Measurements from ENCODE around the gene CEBPA. TPM values are rescaled to one million over a fixed set of nuclear protein-coding genes. Genes with fewer than 3 reads are reported as not detected.
"Not testable (repeated sequence)": the region's sequence is repeated elsewhere in the genome, so short reads cannot be mapped to it uniquely, and the experiment has no call there.

Gene CEBPA
- total and polyA plus RNA-seq, 12 donors = 0.60 to 29.9 (median 8.4) TPM

GRCh38 chr19:33324628-33325027, 22.3 kb upstream of the CEBPA start:
- H3K9me3 ChIP-seq (replicated peaks in 1 of 3) = peaks cover 0 to 3% (median 0%) of the 10 kb centered on the region in 3 donors
- no peak overlapping the region for H3K4me3 ChIP-seq
- 61 to 85% (median 76%) methylated on average over 3 of the region's 3 CpGs for WGBS, 4 donors
- H3K27ac ChIP-seq = no peak overlapping the region
- no peaks in the 10 kb centered on the region for H3K27me3 ChIP-seq
- DNase-seq = no peak
- intact Hi-C loops (cut with DNase I) = no loop called here
- no peaks in the 10 kb centered on the region for H3K4me1 ChIP-seq (replicated peaks in 1 of 2)
- H3K36me3 ChIP-seq (replicated peaks in 1 of 2) = no peaks in the 10 kb centered on the region
- TF ChIP-seq POLR2A (IDR thresholded peaks at IDR 0.05) (no peak), CTCF (IDR thresholded peaks at IDR 0.05) (no peak)

- Histone ChIP-seq H3K36me3 (replicated peaks in 1 of 2) (no peaks in the 10 kb centered on the region), H3K9me3 (replicated peaks in 1 of 3) (peaks cover 0 to 3% (median 0%) of the 10 kb centered on the region in 3 donors), H3K27me3 (no peaks in the 10 kb centered on the region), H3K27ac (no peak overlapping the region), H3K4me1 (replicated peaks in 1 of 2) (no peaks in the 10 kb centered on the region), H3K4me3 (no peak overlapping the region)
- no peak for TF ChIP-seq POLR2A (IDR thresholded peaks at IDR 0.05)
- no peak for DNase-seq
- 79 to 82% (median 81%) methylated on average over 6 of the region's 6 CpGs for WGBS, 4 donors
- intact Hi-C loops (cut with DNase I) = no loop called here
These were observed 20.9 kb upstream of the CEBPA start for GRCh38 chr19:33323093-33323820.

- Histone ChIP-seq H3K27ac (no peak overlapping the region), H3K4me3 (no peak overlapping the region), H3K9me3 (replicated peaks in 1 of 3) (no peaks in the 10 kb centered on the region), H3K36me3 (replicated peaks in 1 of 2) (no peaks in the 10 kb centered on the region), H3K4me1 (replicated peaks in 1 of 2) (no peaks in the 10 kb centered on the region), H3K27me3 (no peaks in the 10 kb centered on the region)
- TF ChIP-seq POLR2A (IDR thresholded peaks at IDR 0.05) (no peak), CTCF (IDR thresholded peaks at IDR 0.05) (no peak)
- intact Hi-C loops (cut with DNase I) = no loop called here
- no peak for DNase-seq
- WGBS, 4 donors = 79 to 93% (median 81%) methylated on average over 1 of the region's 1 CpG
These were observed 18.3 kb upstream of the CEBPA start for GRCh38 chr19:33320636-33321035.

- intact Hi-C loops (cut with DNase I); H3K4me3 ChIP-seq; H3K4me1 ChIP-seq (replicated peaks in 1 of 2); H3K27ac ChIP-seq; H3K36me3 ChIP-seq (replicated peaks in 1 of 2); H3K27me3 ChIP-seq; H3K9me3 ChIP-seq (replicated peaks in 1 of 3); DNase-seq: not testable (repeated sequence)
- WGBS, 4 donors = 75 to 100% (median 87%) methylated on average over 3 to 4 of the region's 4 CpGs
These were observed 15.7 kb upstream of the CEBPA start for GRCh38 chr19:33317991-33318390.

GRCh38 chr19:33317517-33317916, 15.2 kb upstream of the CEBPA start:
- TF ChIP-seq CTCF (IDR thresholded peaks at IDR 0.05) (no peak), POLR2A (IDR thresholded peaks at IDR 0.05) (no peak)
- WGBS, 4 donors = 87 to 95% (median 92%) methylated on average over 5 of the region's 5 CpGs
- H3K4me3 ChIP-seq = no peak overlapping the region
- H3K4me1 ChIP-seq (replicated peaks in 1 of 2) = no peaks in the 10 kb centered on the region
- intact Hi-C loops (cut with DNase I) = no loop called here
- H3K36me3 ChIP-seq (replicated peaks in 1 of 2) = no peaks in the 10 kb centered on the region
- H3K9me3 ChIP-seq (replicated peaks in 1 of 3) = no peaks in the 10 kb centered on the region
- H3K27ac ChIP-seq = no peak overlapping the region
- DNase-seq = no peak
- no peaks in the 10 kb centered on the region for H3K27me3 ChIP-seq
